Activated effector memory CD4-positive, alpha-beta T cell treated with anti-CD3 and anti-CD28 coated beads, Interleukin-2, amount 50 U/mL, for 16 hours (primary cell): ENCODE data around the gene NFATC1.

Experiments
- DNase-seq: peaks from one replicate; pipeline ENCODE4 v3.0.0-alpha.2; 2020

The NFATC1 gene

DNA sequence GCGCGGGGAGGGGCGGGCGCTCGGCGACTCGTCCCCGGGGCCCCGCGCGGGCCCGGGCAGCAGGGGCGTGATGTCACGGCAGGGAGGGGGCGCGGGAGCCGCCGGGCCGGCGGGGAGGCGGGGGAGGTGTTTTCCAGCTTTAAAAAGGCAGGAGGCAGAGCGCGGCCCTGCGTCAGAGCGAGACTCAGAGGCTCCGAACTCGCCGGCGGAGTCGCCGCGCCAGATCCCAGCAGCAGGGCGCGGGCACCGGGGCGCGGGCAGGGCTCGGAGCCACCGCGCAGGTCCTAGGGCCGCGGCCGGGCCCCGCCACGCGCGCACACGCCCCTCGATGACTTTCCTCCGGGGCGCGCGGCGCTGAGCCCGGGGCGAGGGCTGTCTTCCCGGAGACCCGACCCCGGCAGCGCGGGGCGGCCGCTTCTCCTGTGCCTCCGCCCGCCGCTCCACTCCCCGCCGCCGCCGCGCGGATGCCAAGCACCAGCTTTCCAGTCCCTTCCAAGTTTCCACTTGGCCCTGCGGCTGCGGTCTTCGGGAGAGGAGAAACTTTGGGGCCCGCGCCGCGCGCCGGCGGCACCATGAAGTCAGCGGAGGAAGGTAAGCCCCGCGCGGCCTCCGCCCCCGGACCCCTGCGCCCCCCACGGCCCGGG, at the start of gene NFATC1:
Gene NFATC1, plus strand, starts transcription at position 170 of the 644 bp plus-strand sequence. Its CDS starts 295 bp downstream, at position 465.
- peak; percentile 93 for DNase-seq

DNA sequence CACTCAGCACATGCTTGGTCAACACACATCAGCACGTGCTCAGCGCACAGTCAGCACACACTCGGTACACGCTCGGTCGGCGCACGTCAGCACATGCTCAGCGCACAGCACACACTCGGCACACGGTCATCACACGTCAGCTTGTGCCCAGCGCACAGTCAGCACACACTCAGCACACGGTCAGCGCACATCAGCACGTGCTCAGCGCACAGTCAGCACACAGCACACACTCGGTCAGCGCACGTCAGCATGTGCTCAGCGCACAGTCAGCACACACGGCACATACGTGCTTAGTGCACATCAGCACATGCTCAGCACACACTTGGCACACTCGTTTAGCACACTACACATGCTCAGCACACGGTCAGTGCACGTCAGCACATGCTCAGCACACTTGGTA, 49.7 kb upstream of the NFATC1 start:
- no peak for DNase-seq

DNA sequence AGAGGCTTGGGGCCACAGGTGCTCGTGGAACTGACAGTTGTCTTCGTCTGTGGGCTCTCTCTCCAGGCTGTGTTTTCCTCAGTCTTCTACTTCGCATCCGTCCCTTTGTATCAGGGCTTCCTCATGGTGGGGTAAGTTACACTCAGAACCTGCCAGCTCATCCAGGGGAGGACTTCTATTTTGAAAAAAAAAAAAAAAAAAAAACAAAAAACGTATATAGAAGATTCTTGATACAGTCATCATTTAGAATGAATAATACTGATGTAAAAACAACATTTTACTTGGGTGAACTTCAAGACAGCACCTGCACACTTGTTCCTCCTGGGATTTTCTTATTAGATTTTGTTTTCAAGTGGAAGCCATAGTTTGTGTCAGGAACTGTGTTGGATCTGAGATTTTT, 47.7 kb upstream of the NFATC1 start:
- DNase-seq = no peak

GRCh38 chr18:79352432-79352831, 43.3 kb upstream of the NFATC1 start:
- no peak for DNase-seq

GRCh38 chr18:79353267-79353666, 42.5 kb upstream of the NFATC1 start:
- no peak for DNase-seq

DNA sequence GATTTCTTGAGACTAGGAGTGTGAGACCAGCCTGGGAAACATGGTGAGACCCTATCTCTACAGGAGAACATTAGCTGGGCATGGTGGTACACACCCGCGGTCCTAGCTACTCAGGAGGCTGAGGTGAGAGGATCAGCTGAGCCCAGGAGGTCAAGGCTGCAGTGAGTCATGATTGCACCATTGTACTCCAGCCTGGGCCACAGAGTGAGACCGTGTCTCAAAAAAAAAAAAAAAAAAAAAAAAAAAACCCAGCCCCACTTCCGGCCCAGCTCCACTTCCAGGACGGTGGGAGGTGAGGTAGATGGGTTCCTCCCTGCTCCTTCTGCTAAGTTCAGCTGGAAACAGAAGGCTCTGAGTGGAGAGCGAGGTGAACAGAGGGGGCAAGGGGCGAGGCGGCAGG, 41.4 kb upstream of the NFATC1 start:
- no peak for DNase-seq

- no peak for DNase-seq
Observed at GRCh38 chr18:79355433-79356335, 40.0 kb upstream of the NFATC1 start.

DNA sequence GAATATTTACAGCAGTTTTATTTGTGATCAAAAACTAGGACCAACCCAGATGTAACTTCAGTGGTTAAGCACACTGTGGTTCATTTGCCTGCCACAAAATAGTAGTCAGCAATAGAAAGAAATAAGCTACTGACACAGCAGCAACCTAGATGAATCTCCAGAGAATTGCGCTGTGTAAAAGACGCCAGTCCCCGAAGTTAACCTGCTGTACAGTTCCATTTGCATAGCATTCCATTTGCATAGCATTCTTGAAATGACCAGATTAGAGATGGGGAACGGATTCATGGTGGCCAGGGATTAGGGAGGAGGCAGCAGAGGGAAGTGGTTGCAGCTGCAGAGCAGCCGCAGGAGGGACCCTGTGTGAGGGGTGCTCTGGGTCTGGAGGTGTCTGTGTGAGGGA, 39.3 kb upstream of the NFATC1 start:
- no peak for DNase-seq

- DNase-seq = no peak
Observed at GRCh38 chr18:79360933-79361332, 34.8 kb upstream of the NFATC1 start.

DNA sequence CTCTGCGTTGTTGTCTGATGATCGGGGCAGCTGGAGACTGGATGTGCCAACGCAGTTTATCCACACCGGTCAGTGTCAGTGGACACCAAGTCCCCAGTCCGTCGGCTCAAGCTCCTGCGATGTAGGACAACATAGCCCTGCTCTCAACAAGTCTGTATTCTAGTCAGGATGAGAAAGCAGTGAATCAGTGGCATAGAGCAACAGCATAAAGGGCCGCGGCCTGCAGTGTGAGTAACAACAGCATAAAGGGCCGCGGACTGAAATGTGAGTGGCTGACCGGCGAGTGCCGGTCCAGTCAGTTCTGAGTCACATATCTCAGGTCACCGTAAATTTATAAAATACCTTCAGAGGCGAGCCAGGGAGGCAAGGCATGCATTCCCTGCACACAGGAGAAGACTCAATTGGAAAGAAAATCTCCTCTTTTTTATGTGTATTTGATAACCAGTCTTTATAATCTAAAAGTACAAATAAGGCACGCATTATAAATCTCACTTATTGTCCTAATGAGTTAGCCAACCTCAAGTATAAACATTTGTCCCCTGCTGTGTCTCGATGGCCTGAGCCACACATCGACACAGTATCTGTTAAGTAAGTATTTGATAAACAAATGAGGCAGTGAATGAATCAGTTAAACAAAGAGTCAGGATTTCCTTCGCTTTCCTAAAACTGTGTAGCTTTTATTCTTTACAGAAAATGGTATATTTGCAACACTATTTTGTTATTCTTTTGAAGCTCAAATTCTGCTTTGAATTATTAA, 33.8 kb upstream of the NFATC1 start:
- no peak for DNase-seq

GRCh38 chr18:79365701-79366100, 30.0 kb upstream of the NFATC1 start:
- no peak for DNase-seq

- DNase-seq = no peak
Observed at GRCh38 chr18:79366177-79367094, 29.3 kb upstream of the NFATC1 start.

DNA sequence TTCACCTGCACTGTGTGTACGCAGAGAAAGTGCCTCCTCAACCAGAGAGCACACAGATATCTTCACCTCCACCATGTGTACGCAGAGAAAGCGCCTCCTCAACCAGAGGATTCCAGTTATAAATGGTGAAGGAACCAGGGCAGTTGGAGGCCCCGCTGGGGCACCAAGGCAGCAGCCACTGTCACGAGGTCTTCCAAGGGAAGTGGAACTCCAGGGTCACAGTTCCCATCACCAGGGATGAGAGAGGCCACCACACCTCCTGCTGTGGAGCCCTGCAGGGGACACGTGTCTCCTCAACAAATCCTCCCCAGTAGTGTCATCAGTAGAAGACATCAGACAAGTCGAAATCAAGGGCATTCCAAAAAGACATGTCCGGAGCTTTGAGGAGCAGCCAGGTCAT, 28.2 kb upstream of the NFATC1 start:
- no peak for DNase-seq

DNA sequence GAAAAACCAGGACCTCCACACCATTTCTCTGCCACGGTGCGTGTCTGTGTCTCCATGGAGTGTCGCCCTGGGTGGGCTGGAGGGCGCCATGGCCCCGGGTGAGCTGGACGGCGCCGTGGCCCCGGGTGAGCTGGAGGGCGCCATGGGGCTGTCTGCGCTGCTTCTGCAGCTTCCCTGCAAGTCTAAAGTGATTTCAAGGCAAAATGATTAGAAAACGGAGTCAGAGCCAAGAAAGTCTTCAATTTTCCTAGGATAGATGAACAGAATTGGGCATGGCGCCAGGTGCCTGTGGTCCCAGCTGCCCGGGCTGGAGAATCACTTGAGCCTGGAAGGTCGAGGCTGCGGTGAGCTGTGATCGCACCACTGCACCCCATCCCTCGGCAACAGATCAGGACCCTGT, 27.7 kb upstream of the NFATC1 start:
- DNase-seq = no peak

GRCh38 chr18:79368681-79369080, 27.0 kb upstream of the NFATC1 start:
- DNase-seq = no peak

DNA sequence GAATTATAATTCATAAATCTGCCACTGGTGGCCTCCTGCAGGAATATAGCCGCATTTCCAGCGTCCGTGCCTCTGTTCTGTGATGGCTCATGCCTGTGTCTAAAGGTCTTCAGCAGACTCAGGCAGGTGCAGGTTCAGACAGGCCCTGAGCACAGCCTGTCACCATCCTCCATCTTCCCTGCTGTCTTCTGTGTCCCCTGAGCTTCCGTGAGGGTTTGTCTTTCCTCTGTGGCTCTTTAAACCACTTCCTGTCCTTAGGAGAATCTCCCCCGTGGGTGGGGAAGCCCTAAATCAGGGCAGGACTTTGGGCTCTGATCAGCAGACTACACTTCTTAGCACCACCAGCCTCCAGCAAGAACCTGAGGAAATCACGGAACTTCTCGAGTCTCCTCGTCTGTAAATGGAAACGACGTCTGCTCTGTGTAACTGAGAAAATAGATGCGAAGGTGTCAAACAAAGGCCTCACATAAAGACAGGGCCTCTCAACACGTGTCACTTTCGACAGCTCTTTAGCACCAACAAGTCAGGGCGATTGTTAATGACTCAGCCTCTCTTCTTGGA, 24.1 kb upstream of the NFATC1 start:
- no peak for DNase-seq

DNA sequence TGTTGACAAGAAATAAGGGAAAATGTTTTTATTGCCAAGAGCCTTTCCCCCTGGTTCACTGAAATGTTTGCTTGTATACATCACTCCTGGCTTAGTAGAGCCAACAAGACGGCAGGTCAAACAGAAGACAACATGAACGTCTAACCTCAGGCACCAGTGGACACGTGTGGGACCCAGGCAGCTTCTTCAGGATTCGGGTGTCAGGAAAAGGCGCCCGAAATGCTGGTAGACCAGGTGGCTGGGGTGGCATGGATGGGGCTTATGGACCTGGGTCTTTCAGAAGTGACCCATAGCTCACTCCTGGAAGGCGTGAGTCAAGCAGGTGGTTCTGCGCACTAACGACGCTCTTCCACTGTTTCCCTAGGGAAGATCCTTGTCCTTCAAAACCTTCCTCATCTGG, 23.3 kb upstream of the NFATC1 start:
- DNase-seq = no peak

- DNase-seq = no peak
Observed at GRCh38 chr18:79372991-79373390, 22.7 kb upstream of the NFATC1 start.

GRCh38 chr18:79373736-79374135, 22.0 kb upstream of the NFATC1 start:
- DNase-seq = no peak

- DNase-seq = no peak
Observed at GRCh38 chr18:79374408-79375171, 21.1 kb upstream of the NFATC1 start.

GRCh38 chr18:79375441-79376154, 20.1 kb upstream of the NFATC1 start:
- DNase-seq = no peak
